T-helper 2 cell treated with Interferon-gamma antibody and Interleukin-4, amounts not matched to agents 100 ng/mL and 5 ng/mL, for 36 hours (primary cell): ENCODE measurements around the gene POU2AF3. TPM values are rescaled to one million over a fixed set of nuclear protein-coding genes. Genes with fewer than 3 reads are reported as not detected.
"Not testable (repeated sequence)": the region's sequence is repeated elsewhere in the genome, so short reads cannot be mapped to it uniquely, and the experiment has no call there.

Experiments
- intact Hi-C: fragments of 100-400 bp; cut with micrococcal nuclease; formaldehyde crosslinking; loops from one replicate; pipeline ENCODE4 v1.15.1; 2023
- total RNA-seq: library from RNA; stranded (reverse); gene quantifications from 2 replicates; pipeline ENCODE4 v1.2.3, GENCODE V29; 2022

Gene POU2AF3
- total RNA-seq: not detected in 2 replicates

GRCh38 chr11:111298413-111299100 is at the start of gene POU2AF3:
Gene POU2AF3, plus strand, starts transcription at chr11:111298546. Its CDS starts 36 bp downstream, at chr11:111298582.
- intact Hi-C loops: no loop called here

- intact Hi-C loops: no loop called here
These were observed 47.4 kb upstream of the POU2AF3 start for GRCh38 chr11:111250936-111251335.

GRCh38 chr11:111253131-111253530 is 45.2 kb upstream of the POU2AF3 start:
- intact Hi-C loops: no loop called here

GRCh38 chr11:111253630-111254029 is 44.7 kb upstream of the POU2AF3 start:
- intact Hi-C loops: no loop called here

- intact Hi-C loops: no loop called here
These were observed 40.3 kb upstream of the POU2AF3 start for GRCh38 chr11:111258046-111258445.

- intact Hi-C loops: no loop called here
These were observed 38.5 kb upstream of the POU2AF3 start for GRCh38 chr11:111259896-111260295.

- intact Hi-C loops: no loop called here
These were observed 37.5 kb upstream of the POU2AF3 start for GRCh38 chr11:111260811-111261210.

GRCh38 chr11:111264646-111265045 is 33.7 kb upstream of the POU2AF3 start:
- intact Hi-C loops: no loop called here

GRCh38 chr11:111265421-111265820 is 32.9 kb upstream of the POU2AF3 start:
- intact Hi-C loops: no loop called here

GRCh38 chr11:111268303-111268702 is 30.0 kb upstream of the POU2AF3 start:
- intact Hi-C loops: not testable (repeated sequence)

GRCh38 chr11:111269146-111269868 is 29.0 kb upstream of the POU2AF3 start:
- intact Hi-C loops: no loop called here

GRCh38 chr11:111272420-111272819 is 25.9 kb upstream of the POU2AF3 start:
- intact Hi-C loops: no loop called here

- intact Hi-C loops: loop anchor here (1.0 kb wide), 3 partner anchors 141 to 164 kb away; no protein-coding TSS in a partner anchor
These were observed 15.7 kb upstream of the POU2AF3 start for GRCh38 chr11:111282562-111283075.

GRCh38 chr11:111283945-111284481 is 14.3 kb upstream of the POU2AF3 start:
- intact Hi-C loops: loop anchor here (1.0 kb wide), 3 partner anchors 139 to 162 kb away; no protein-coding TSS in a partner anchor

- intact Hi-C loops: no loop called here
These were observed 12.9 kb upstream of the POU2AF3 start for GRCh38 chr11:111285189-111286091.

GRCh38 chr11:111291764-111292163 is 6.6 kb upstream of the POU2AF3 start:
- intact Hi-C loops: no loop called here

- intact Hi-C loops: not testable (repeated sequence)
These were observed 5.9 kb upstream of the POU2AF3 start for GRCh38 chr11:111292408-111292807.

GRCh38 chr11:111296196-111296595 is 2.1 kb upstream of the POU2AF3 start:
- intact Hi-C loops: no loop called here

GRCh38 chr11:111297696-111298095 is 650 bp upstream of the POU2AF3 start:
- intact Hi-C loops: no loop called here

- intact Hi-C loops: no loop called here
These were observed 1.0 kb downstream of the POU2AF3 start for GRCh38 chr11:111299101-111300026.
